Fibroblast of pulmonary artery (primary cell): ENCODE data around the gene DBNDD2.

Experiments
- DNase-seq: peaks from one replicate; pipeline ENCODE4 v3.0.0-alpha.2; 2010; ENCODE audit warnings: low read depth
- H3K4me3 ChIP-seq: replicated peaks from 2 replicates; pipeline ENCODE4 v1.5.1; 2011; ENCODE audit warnings: low read depth, mild to moderate bottlenecking, control low read depth, low read length, moderate library complexity
- CTCF ChIP-seq: IDR thresholded peaks from 2 replicates; pipeline ENCODE4 v1.5.1; 2011; ENCODE audit warnings: mild to moderate bottlenecking, control low read depth, low read length, inconsistent platforms; ENCODE audit errors: missing control alignments

The DBNDD2 gene

GRCh38 chr20:45415822-45416637, 7.9 kb downstream of the DBNDD2 start, which contains the start of gene PIGT:
TSS of gene PIGT (plus strand) at chr20:45416141. CDS start at chr20:45416157, 16 bp downstream.
- peak; percentile 81 for DNase-seq
- H3K4me3 ChIP-seq: peak within 1 kb of the TSS; percentile 94
- no peak for TF ChIP-seq CTCF

GRCh38 chr20:45416917-45417316, 8.8 kb downstream of the DBNDD2 start:
- no peak for TF ChIP-seq CTCF
- no peak for DNase-seq

DNA sequence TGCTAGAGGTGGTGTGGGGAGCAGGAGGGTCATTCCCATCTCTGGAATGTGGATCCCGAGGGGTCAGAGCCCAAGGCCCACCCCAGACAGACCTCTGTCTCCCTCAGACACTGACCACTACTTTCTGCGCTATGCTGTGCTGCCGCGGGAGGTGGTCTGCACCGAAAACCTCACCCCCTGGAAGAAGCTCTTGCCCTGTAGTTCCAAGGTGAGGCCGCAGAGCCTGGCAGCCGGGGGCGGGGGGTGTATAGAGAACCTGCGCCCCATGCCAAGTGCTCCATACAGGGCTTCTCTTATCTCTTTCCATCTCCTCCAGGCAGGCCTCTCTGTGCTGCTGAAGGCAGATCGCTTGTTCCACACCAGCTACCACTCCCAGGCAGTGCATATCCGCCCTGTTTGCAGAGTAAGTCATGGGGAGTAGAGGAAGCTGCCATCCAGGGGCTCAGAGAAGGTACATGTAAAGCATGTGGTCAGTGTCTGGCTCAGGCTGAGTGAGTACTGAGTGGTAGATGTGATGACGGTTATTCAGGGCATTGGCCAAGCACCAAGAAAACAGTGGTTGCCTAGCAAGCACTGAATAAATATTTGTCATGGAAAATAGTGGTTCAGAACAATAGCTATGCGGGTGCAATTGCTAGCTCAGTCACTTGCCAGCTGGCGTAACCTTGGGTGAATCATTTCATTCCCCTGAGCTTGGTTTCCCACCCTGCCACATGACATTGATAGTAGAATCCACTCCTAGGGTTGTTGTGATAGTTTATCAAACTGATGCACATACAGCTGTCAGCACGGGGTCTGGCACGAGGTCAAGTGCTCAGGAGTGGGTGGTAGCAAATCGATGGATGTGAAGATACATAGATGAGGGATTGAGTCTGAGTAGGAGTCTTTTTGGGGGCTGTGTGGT, 11.4 kb downstream of the DBNDD2 start:
- peak; percentile 99 for DNase-seq
- no peak overlapping the region for H3K4me3 ChIP-seq
- TF ChIP-seq CTCF: no peak

More at GRCh38 chr20:45416917-45417316, 8.8 kb downstream of the DBNDD2 start:
- peak overlapping the region; percentile 94 for H3K4me3 ChIP-seq

DNA sequence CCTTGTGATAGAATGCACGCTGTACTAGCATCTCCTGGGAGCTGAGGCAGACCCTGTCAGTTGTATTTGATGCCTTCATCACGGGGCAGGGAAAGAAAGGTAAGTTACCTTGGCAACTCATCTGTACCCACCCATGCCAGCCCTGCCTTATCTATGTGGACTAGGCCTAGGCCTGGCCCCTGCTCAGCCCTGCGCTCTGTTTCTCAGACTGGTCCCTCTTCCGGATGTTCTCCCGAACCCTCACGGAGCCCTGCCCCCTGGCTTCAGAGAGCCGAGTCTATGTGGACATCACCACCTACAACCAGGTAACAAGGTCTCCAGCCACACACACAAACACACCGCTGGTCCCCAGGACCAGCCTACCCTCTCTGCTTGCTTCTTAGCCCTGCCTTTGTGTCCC, 12.0 kb downstream of the DBNDD2 start:
- no peak overlapping the region for H3K4me3 ChIP-seq
- no peak for TF ChIP-seq CTCF
- no peak for DNase-seq

GRCh38 chr20:45423700-45424099, 15.6 kb downstream of the DBNDD2 start:
- no peak overlapping the region for H3K4me3 ChIP-seq
- no peak for DNase-seq
- no peak for TF ChIP-seq CTCF

DNA sequence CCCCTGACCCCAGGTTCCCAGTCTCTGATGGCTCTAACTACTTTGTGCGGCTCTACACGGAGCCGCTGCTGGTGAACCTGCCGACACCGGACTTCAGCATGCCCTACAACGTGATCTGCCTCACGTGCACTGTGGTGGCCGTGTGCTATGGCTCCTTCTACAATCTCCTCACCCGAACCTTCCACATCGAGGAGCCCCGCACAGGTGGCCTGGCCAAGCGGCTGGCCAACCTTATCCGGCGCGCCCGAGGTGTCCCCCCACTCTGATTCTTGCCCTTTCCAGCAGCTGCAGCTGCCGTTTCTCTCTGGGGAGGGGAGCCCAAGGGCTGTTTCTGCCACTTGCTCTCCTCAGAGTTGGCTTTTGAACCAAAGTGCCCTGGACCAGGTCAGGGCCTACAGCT, 17.5 kb downstream of the DBNDD2 start:
- TF ChIP-seq CTCF: no peak
- H3K4me3 ChIP-seq: no peak overlapping the region
- DNase-seq: no peak
